ENCODE data around the gene SLC7A4.
"Not testable (repeated sequence)": the region's sequence is repeated elsewhere in the genome, so short reads cannot be mapped to it uniquely, and the experiment has no call there.

Gene SLC7A4

GRCh38 chr22:21042978-21043859 is 10.9 kb upstream of the SLC7A4 start:
- DNase-seq (ENCODE audit: low read depth in 2 of 2), result no peak

- no peak for DNase-seq (ENCODE audit: low read depth in 2 of 2)
Observed at GRCh38 chr22:21041937-21042336, 9.6 kb upstream of the SLC7A4 start.

- not testable (repeated sequence) for DNase-seq (ENCODE audit: low read depth in 2 of 2)
Observed at GRCh38 chr22:21039158-21039557, 6.8 kb upstream of the SLC7A4 start.

- DNase-seq (ENCODE audit: low read depth in 2 of 2), result no peak
Observed at GRCh38 chr22:21038405-21038804, 6.0 kb upstream of the SLC7A4 start.

- no peak for DNase-seq (ENCODE audit: low read depth in 2 of 2)
Observed at GRCh38 chr22:21034989-21035388, 2.6 kb upstream of the SLC7A4 start.

GRCh38 chr22:21033895-21034294 is 1.5 kb upstream of the SLC7A4 start:
- no peak for DNase-seq (ENCODE audit: low read depth in 2 of 2)

GRCh38 chr22:21032868-21033688 is 717 bp upstream of the SLC7A4 start:
- DNase-seq (ENCODE audit: low read depth in 2 of 2), result no peak

- no peak for DNase-seq (ENCODE audit: low read depth in 2 of 2)
Observed at GRCh38 chr22:21031545-21032036, 770 bp downstream of the SLC7A4 start.

- DNase-seq (ENCODE audit: low read depth in 2 of 2), result no peak
Observed at GRCh38 chr22:21030621-21031544, 1.5 kb downstream of the SLC7A4 start.

GRCh38 chr22:21030032-21030431 is 2.3 kb downstream of the SLC7A4 start:
- no peak for DNase-seq (ENCODE audit: low read depth in 2 of 2)

GRCh38 chr22:21029486-21030025 is 2.8 kb downstream of the SLC7A4 start:
- DNase-seq (ENCODE audit: low read depth in 2 of 2), result no peak

GRCh38 chr22:21028277-21029251 is 3.8 kb downstream of the SLC7A4 start:
- DNase-seq (ENCODE audit: low read depth in 2 of 2), result no peak

GRCh38 chr22:21026783-21027692 is 5.3 kb downstream of the SLC7A4 start:
- no peak for DNase-seq (ENCODE audit: low read depth in 2 of 2)

GRCh38 chr22:21025763-21026755 is 6.3 kb downstream of the SLC7A4 start:
- no peak for DNase-seq (ENCODE audit: low read depth in 2 of 2)

GRCh38 chr22:21025266-21025665 is 7.1 kb downstream of the SLC7A4 start:
- no peak for DNase-seq (ENCODE audit: low read depth in 2 of 2)

GRCh38 chr22:21022955-21023614 is 9.3 kb downstream of the SLC7A4 start:
- DNase-seq (ENCODE audit: low read depth in 2 of 2), result no peak

GRCh38 chr22:21022507-21022906 is 9.9 kb downstream of the SLC7A4 start:
- no peak for DNase-seq (ENCODE audit: low read depth in 2 of 2)
